GM03348 (cell line): ENCODE measurements around the gene FKBP5.
"Not testable (repeated sequence)": the region's sequence is repeated elsewhere in the genome, so short reads cannot be mapped to it uniquely, and the experiment has no call there.

Experiments
- DNase-seq: peaks from one replicate; pipeline ENCODE4 v3.0.0; 2012; ENCODE audit warnings: low spot score

The FKBP5 gene

GRCh38 chr6:35539223-35539622, 149.5 kb downstream of the FKBP5 start:
- no peak for DNase-seq

- not testable (repeated sequence) for DNase-seq
Observed at GRCh38 chr6:35535847-35536246, 152.9 kb downstream of the FKBP5 start.

GRCh38 chr6:35534407-35535170, 154.1 kb downstream of the FKBP5 start:
- no peak for DNase-seq

DNA sequence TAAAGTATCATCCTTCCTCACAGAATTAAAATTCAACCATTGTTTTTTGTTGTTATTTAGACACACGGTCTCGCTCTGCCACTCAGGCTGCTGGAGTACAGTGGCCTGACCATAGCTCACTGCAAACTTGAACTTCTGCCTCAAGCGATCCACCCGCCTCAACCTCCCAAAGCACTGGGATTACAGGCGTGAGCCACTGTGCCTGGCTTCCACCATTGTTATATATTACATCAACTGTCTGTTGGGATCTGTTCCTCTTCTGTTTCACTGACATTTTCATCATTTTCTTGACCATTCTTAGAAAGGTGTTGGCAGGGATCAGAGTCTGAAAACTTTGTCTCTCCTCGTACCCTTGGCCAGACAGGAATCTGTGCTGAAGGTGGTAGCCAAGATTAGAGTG, 154.7 kb downstream of the FKBP5 start:
- DNase-seq = no peak

- no peak for DNase-seq
Observed at GRCh38 chr6:35532126-35532525, 156.6 kb downstream of the FKBP5 start.

- no peak for DNase-seq
Observed at GRCh38 chr6:35524380-35525020, 164.2 kb downstream of the FKBP5 start.
